OCI-LY1 (cell line): ENCODE data around the gene DEGS2.
A peak's percentile ranks its signal among the peaks of the same experiment; 100 is the strongest.

ENCODE experiments used
- H2AFZ ChIP-seq: fragments of 200-600 bp; sonication (generic), shearing (Covaris generic); 2 replicates; pipeline ENCODE4 v1.6.0; 2014; ENCODE audit warnings: antibody characterized with exemption, mild to moderate bottlenecking, low read length
- H3F3A ChIP-seq: fragments of 200-600 bp; sonication (generic), shearing (Covaris generic); 2 replicates; pipeline ENCODE4 v1.6.0; 2014; ENCODE audit warnings: mild to moderate bottlenecking, antibody characterized with exemption, low read length, moderate library complexity; ENCODE audit not compliant: insufficient read depth
- H3K27ac ChIP-seq: fragments of 200-600 bp; sonication (generic); 2 replicates; pipeline ENCODE4 v1.5.1; 2014; ENCODE audit warnings: low read length, mixed run types, mild to moderate bottlenecking, low read depth; ENCODE audit not compliant: poor library complexity, severe bottlenecking
- H3K27me3 ChIP-seq: fragments of 200-600 bp; sonication (generic); 2 replicates; pipeline ENCODE4 v1.6.0; 2014; ENCODE audit warnings: antibody characterized with exemption, mild to moderate bottlenecking, low read length, moderate library complexity; ENCODE audit not compliant: insufficient read depth
- H3K36me3 ChIP-seq: fragments of 200-600 bp; sonication (generic); 2 replicates; pipeline ENCODE4 v1.6.1; 2014; ENCODE audit warnings: mild to moderate bottlenecking, antibody characterized with exemption, low read length, moderate library complexity, mixed read lengths; ENCODE audit not compliant: insufficient read depth
- H3K4me1 ChIP-seq: fragments of 200-600 bp; sonication (generic); 2 replicates; pipeline ENCODE4 v1.5.1; 2014; ENCODE audit warnings: mild to moderate bottlenecking, low read length, moderate library complexity; ENCODE audit not compliant: insufficient read depth, severe bottlenecking
- H3K4me2 ChIP-seq: fragments of 200-600 bp; sonication (generic), shearing (Covaris generic); 2 replicates; pipeline ENCODE4 v1.6.1; 2014; ENCODE audit warnings: low read length
- H3K4me3 ChIP-seq: fragments of 200-600 bp; sonication (generic); 2 replicates; pipeline ENCODE4 v1.5.1; 2014; ENCODE audit warnings: low read length, low read depth, mild to moderate bottlenecking, mixed read lengths; ENCODE audit not compliant: poor library complexity, severe bottlenecking
- H3K79me2 ChIP-seq: fragments of 200-600 bp; shearing (Covaris generic); 2 replicates; pipeline ENCODE4 v1.6.1; 2016; ENCODE audit warnings: mixed run types, low read length, mixed read lengths; ENCODE audit not compliant: insufficient read depth
- H3K9ac ChIP-seq: fragments of 200-600 bp; sonication (generic), shearing (Covaris generic); 2 replicates; pipeline ENCODE4 v1.6.1; 2014; ENCODE audit warnings: mild to moderate bottlenecking, low read length, mixed read lengths
- H3K9me2 ChIP-seq: fragments of 200-600 bp; sonication (generic), shearing (Covaris generic); 2 replicates; pipeline ENCODE4 v1.6.1; 2014; ENCODE audit warnings: low read depth, mild to moderate bottlenecking, low read length, mixed read lengths
- H3K9me3 ChIP-seq: fragments of 200-600 bp; shearing (Covaris generic); 2 replicates; pipeline ENCODE4 v1.6.1; 2014; ENCODE audit warnings: low read length, mixed read lengths
- H4K20me1 ChIP-seq: fragments of 200-600 bp; sonication (generic), shearing (Covaris generic); 2 replicates; pipeline ENCODE4 v1.6.0; 2016; ENCODE audit warnings: mild to moderate bottlenecking, low read length; ENCODE audit not compliant: insufficient read depth
- CTCF ChIP-seq: fragments of 200-600 bp; sonication (generic), shearing (Covaris generic); IDR thresholded peaks from 2 replicates; pipeline ENCODE4 v1.5.1; 2017; ENCODE audit warnings: mild to moderate bottlenecking, antibody characterized with exemption, low read length, moderate library complexity, mixed read lengths
- EZH2 ChIP-seq: fragments of 200-600 bp; sonication (generic), shearing (Covaris generic); IDR thresholded peaks from 2 replicates; pipeline ENCODE4 v1.8.0; 2017; ENCODE audit warnings: borderline replicate concordance, mixed run types, mild to moderate bottlenecking, antibody characterized with exemption, low read length, moderate library complexity, mixed read lengths

The DEGS2 gene

GRCh38 chr14:100191584-100192249 is 32.3 kb upstream of the DEGS2 start:
- H3K4me1 ChIP-seq: peaks cover 16% of the 10 kb centered on the region
- H3K4me2 ChIP-seq: peak overlapping the region; percentile 73
- H3K27me3 ChIP-seq: no peaks in the 10 kb centered on the region
- no peak for TF ChIP-seq EZH2
- H2AFZ ChIP-seq: no peak overlapping the region
- no peaks in the 10 kb centered on the region; the same call in 1 of the 2 replicates for H3K36me3 ChIP-seq
- no peaks in the 10 kb centered on the region for H4K20me1 ChIP-seq
- H3K27ac ChIP-seq: no peak overlapping the region
- no peaks in the 10 kb centered on the region for H3K9me2 ChIP-seq
- no peaks in the 10 kb centered on the region for H3K79me2 ChIP-seq
- H3F3A ChIP-seq: no peaks in the 10 kb centered on the region
- H3K9me3 ChIP-seq: no peaks in the 10 kb centered on the region
- peak overlapping the region; percentile 77; the same call in 1 of the 2 replicates for H3K9ac ChIP-seq
- H3K4me3 ChIP-seq: peak overlapping the region; percentile 55

GRCh38 chr14:100190126-100190525 is 30.7 kb upstream of the DEGS2 start:
- Histone ChIP-seq H3K9me3 (no peaks in the 10 kb centered on the region), H3F3A (no peaks in the 10 kb centered on the region), H4K20me1 (no peaks in the 10 kb centered on the region), H3K27me3 (no peaks in the 10 kb centered on the region), H3K27ac (no peak overlapping the region), H3K36me3 (no peaks in the 10 kb centered on the region; the same call in 1 of the 2 replicates), H3K4me3 (no peak overlapping the region), H2AFZ (no peak overlapping the region), H3K4me2 (no peak overlapping the region), H3K9ac (no peak overlapping the region), H3K4me1 (peaks cover 16% of the 10 kb centered on the region), H3K79me2 (no peaks in the 10 kb centered on the region), H3K9me2 (no peaks in the 10 kb centered on the region)
- TF ChIP-seq CTCF (no peak), EZH2 (no peak)

- no peak overlapping the region for H3K4me3 ChIP-seq
- no peak for TF ChIP-seq EZH2
- TF ChIP-seq CTCF: no peak
- no peak overlapping the region for H2AFZ ChIP-seq
- H3K27ac ChIP-seq: no peak overlapping the region
- H4K20me1 ChIP-seq: no peaks in the 10 kb centered on the region
- H3F3A ChIP-seq: no peaks in the 10 kb centered on the region
- H3K27me3 ChIP-seq: no peaks in the 10 kb centered on the region
- no peaks in the 10 kb centered on the region for H3K9me3 ChIP-seq
- H3K9me2 ChIP-seq: no peaks in the 10 kb centered on the region
- peaks cover 15% of the 10 kb centered on the region for H3K4me1 ChIP-seq
- no peaks in the 10 kb centered on the region for H3K79me2 ChIP-seq
- no peak overlapping the region for H3K4me2 ChIP-seq
- no peaks in the 10 kb centered on the region; the same call in 1 of the 2 replicates for H3K36me3 ChIP-seq
- H3K9ac ChIP-seq: no peak overlapping the region
These were observed 29.1 kb upstream of the DEGS2 start for GRCh38 chr14:100188392-100189030.
